GM18498 (cell line): ENCODE results near the gene NTM.

Experiments used
- ATAC-seq: cut with Tn5 transposase; IDR thresholded peaks from one replicate; pipeline ENCODE4 v1.9.1; 2021; ENCODE audit warnings: mild to moderate bottlenecking, moderate library complexity; ENCODE audit not compliant: unreplicated experiment

The NTM gene

GRCh38 chr11:131629925-131630540 is 259.6 kb downstream of the NTM start:
- ATAC-seq = no peak

GRCh38 chr11:131632971-131633370 is 262.6 kb downstream of the NTM start:
- no peak for ATAC-seq

GRCh38 chr11:131633921-131634715 is 263.7 kb downstream of the NTM start:
- ATAC-seq = no peak

- ATAC-seq = no peak
Measured at GRCh38 chr11:131637469-131638175, 267.2 kb downstream of the NTM start.

GRCh38 chr11:131638889-131639288 is 268.5 kb downstream of the NTM start:
- no peak for ATAC-seq

- no peak for ATAC-seq
Measured at GRCh38 chr11:131640320-131640719, 269.9 kb downstream of the NTM start.

GRCh38 chr11:131642756-131643531 is 272.5 kb downstream of the NTM start:
- ATAC-seq = no peak

- no peak for ATAC-seq
Measured at GRCh38 chr11:131644204-131644795, 273.9 kb downstream of the NTM start.

GRCh38 chr11:131645237-131645636 is 274.8 kb downstream of the NTM start:
- no peak for ATAC-seq

GRCh38 chr11:131649856-131650255 is 279.4 kb downstream of the NTM start:
- no peak for ATAC-seq

- ATAC-seq = no peak
Measured at GRCh38 chr11:131652231-131652630, 281.8 kb downstream of the NTM start.

GRCh38 chr11:131653260-131653659 is 282.8 kb downstream of the NTM start:
- ATAC-seq = no peak

GRCh38 chr11:131654849-131655248 is 284.4 kb downstream of the NTM start:
- no peak for ATAC-seq

- no peak for ATAC-seq
Measured at GRCh38 chr11:131656179-131656838, 285.9 kb downstream of the NTM start.

GRCh38 chr11:131656839-131657211 is 286.4 kb downstream of the NTM start:
- ATAC-seq = no peak

- no peak for ATAC-seq
Measured at GRCh38 chr11:131658414-131658813, 288.0 kb downstream of the NTM start.

GRCh38 chr11:131658952-131659351 is 288.5 kb downstream of the NTM start:
- ATAC-seq = peak; percentile 61

- no peak for ATAC-seq
Measured at GRCh38 chr11:131659931-131660330, 289.5 kb downstream of the NTM start.

- no peak for ATAC-seq
Measured at GRCh38 chr11:131661132-131661531, 290.7 kb downstream of the NTM start.

- no peak for ATAC-seq
Measured at GRCh38 chr11:131662317-131662972, 292.0 kb downstream of the NTM start.
